ENCODE measurements around the gene PRKCA.

GRCh38 chr17:66514227-66514806, 211.9 kb downstream of the PRKCA start:
- TF ChIP-seq, protein P1, sequence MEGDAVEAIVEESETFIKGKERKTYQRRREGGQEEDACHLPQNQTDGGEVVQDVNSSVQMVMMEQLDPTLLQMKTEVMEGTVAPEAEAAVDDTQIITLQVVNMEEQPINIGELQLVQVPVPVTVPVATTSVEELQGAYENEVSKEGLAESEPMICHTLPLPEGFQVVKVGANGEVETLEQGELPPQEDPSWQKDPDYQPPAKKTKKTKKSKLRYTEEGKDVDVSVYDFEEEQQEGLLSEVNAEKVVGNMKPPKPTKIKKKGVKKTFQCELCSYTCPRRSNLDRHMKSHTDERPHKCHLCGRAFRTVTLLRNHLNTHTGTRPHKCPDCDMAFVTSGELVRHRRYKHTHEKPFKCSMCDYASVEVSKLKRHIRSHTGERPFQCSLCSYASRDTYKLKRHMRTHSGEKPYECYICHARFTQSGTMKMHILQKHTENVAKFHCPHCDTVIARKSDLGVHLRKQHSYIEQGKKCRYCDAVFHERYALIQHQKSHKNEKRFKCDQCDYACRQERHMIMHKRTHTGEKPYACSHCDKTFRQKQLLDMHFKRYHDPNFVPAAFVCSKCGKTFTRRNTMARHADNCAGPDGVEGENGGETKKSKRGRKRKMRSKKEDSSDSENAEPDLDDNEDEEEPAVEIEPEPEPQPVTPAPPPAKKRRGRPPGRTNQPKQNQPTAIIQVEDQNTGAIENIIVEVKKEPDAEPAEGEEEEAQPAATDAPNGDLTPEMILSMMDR (IDR thresholded peaks at IDR 0.05; ENCODE audit: low read depth, low read length): no peak
- no peak for TF ChIP-seq POLR2A (IDR thresholded peaks at IDR 0.05; ENCODE audit: extremely low read depth, insufficient read length)
- TF ChIP-seq, protein P2, sequence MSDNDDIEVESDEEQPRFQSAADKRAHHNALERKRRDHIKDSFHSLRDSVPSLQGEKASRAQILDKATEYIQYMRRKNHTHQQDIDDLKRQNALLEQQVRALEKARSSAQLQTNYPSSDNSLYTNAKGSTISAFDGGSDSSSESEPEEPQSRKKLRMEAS (IDR thresholded peaks at IDR 0.05; ENCODE audit: low read depth, low read length): no peak

Data from NB4 (cell line).